GM10248 (cell line): Measurements from ENCODE around the gene SYNRG.

Source experiments
- CTCF ChIA-PET: fragments of 300-600 bp; sonication (Branson Sonifier 250); formaldehyde crosslinking; extraction: SDS; loops from one replicate; lab custom pipeline; 2021; ENCODE audit warnings: antibody characterized with exemption; lab: Yijun Ruan, JAX
- POLR2A ChIA-PET: fragments of 350-650 bp; sonication (Branson Sonifier 250); formaldehyde crosslinking; extraction: SDS; loops from one replicate; lab custom pipeline; 2020; ENCODE audit warnings: antibody characterized with exemption; lab: Yijun Ruan, JAX
- DNase-seq: peaks from one replicate; pipeline ENCODE4 v3.0.0; 2012; ENCODE audit errors: extremely low spot score
- CTCF ChIP-seq: IDR thresholded peaks from 2 replicates; pipeline ENCODE4 v1.5.1; 2012; ENCODE audit warnings: mild to moderate bottlenecking, low read depth; ENCODE audit errors: extremely low read depth, missing control alignments, control extremely low read depth

Gene SYNRG

GRCh38 chr17:37466471-37466870, 142.7 kb downstream of the SYNRG start:
- CTCF ChIA-PET: interaction anchor here (0.9 kb wide), 1 partner anchor 12 kb away, joined by 3 read pairs; no protein-coding TSS in a partner anchor
- TF ChIP-seq CTCF: no peak

GRCh38 chr17:37465069-37465616, 144.1 kb downstream of the SYNRG start:
- no peak for DNase-seq
- ChIA-PET POLR2A (no interaction called here), CTCF (interaction anchor here (0.9 to 1.8 kb wide), 4 partner anchors 10 to 92 kb away, joined by 3 to 5 read pairs (median 3); no protein-coding TSS in a partner anchor)
- no peak for TF ChIP-seq CTCF

More at GRCh38 chr17:37466471-37466870, 142.7 kb downstream of the SYNRG start:
- POLR2A ChIA-PET: no interaction called here
- DNase-seq: no peak
